ENCODE results near the gene ZSWIM8.

- TF ChIP-seq POLR2A (IDR thresholded peaks at IDR 0.05) (no peak), CTCF (IDR thresholded peaks at IDR 0.05) (no peak), EP300 (IDR thresholded peaks at IDR 0.05) (no peak), POLR2AphosphoS5 (IDR thresholded peaks at IDR 0.05) (no peak)
Measured at GRCh38 chr10:73797324-73798025, 12.1 kb downstream of the ZSWIM8 start.

Data from stomach (tissue), 4 donors.